Upper lobe of left lung (tissue), 4 donors: ENCODE data around the gene PFKFB4.

Experiments
- POLR2AphosphoS5 ChIP-seq, 2 donors: sonication (generic); formaldehyde crosslinking; IDR thresholded peaks; one replicate each; pipeline ENCODE4 v1.5.1; 2017; ENCODE audit warnings: antibody characterized with exemption in 2 of 2
- TF ChIP-seq, protein P1 (sequence below), 6 experiments: fragments of 450-650 bp in 4 of 6; fragments of 200-600 bp in 2 of 6; sonication (generic) in 2 of 6; IDR thresholded peaks; one replicate each; pipeline ENCODE4 v1.5.1; 2016 to 2019; ENCODE audit warnings: antibody characterized with exemption in 6 of 6

DNA sequence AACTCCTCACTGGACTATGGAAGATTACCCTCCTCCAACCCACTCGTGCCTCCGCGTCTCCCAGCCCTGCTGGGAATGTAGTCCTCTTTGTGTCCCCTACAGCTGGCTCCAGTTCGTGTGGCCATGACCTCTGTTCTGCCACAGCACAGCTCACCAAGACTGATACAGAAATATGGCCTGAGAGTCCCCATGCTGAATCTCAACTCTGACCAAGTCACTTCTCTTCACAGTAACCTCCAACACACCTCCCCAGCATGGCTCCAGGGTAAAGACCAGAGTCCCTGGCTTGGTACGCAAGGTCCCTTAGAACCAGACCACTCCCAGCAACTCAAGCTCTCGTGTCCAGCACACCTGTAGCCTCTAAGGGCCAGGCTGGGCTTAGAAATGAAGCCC is 40.8 kb upstream of the PFKFB4 start:
- TF ChIP-seq, protein P1, sequence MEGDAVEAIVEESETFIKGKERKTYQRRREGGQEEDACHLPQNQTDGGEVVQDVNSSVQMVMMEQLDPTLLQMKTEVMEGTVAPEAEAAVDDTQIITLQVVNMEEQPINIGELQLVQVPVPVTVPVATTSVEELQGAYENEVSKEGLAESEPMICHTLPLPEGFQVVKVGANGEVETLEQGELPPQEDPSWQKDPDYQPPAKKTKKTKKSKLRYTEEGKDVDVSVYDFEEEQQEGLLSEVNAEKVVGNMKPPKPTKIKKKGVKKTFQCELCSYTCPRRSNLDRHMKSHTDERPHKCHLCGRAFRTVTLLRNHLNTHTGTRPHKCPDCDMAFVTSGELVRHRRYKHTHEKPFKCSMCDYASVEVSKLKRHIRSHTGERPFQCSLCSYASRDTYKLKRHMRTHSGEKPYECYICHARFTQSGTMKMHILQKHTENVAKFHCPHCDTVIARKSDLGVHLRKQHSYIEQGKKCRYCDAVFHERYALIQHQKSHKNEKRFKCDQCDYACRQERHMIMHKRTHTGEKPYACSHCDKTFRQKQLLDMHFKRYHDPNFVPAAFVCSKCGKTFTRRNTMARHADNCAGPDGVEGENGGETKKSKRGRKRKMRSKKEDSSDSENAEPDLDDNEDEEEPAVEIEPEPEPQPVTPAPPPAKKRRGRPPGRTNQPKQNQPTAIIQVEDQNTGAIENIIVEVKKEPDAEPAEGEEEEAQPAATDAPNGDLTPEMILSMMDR (IDR thresholded peaks at IDR 0.05): no peak
- TF ChIP-seq POLR2AphosphoS5 (IDR thresholded peaks at IDR 0.05): no peak
